GM23338 (cell line): ENCODE data around the gene SERTAD1. TPM values are rescaled to one million over a fixed set of nuclear protein-coding genes. Genes with fewer than 3 reads are reported as not detected.

Experiments
- ATAC-seq: fragments of 200-7000 bp; cut with Tn5 transposase; 3 replicates; pipeline ENCODE4 v1.9.1; 2020
- DNase-seq: peaks from one replicate; pipeline ENCODE4 v3.0.0-alpha.2; 2015; ENCODE audit warnings: low spot score
- H2AFZ ChIP-seq: fragments of 200-600 bp; sonication (generic); 2 replicates; pipeline ENCODE4 v1.8.0; 2016; ENCODE audit warnings: antibody characterized with exemption, mild to moderate bottlenecking, moderate library complexity
- H3F3A ChIP-seq: fragments of 200-600 bp; sonication (generic); replicated peaks from 2 replicates; pipeline ENCODE4 v1.8.0; 2017; ENCODE audit warnings: antibody characterized with exemption, mixed run types, low read depth
- H3K27ac ChIP-seq: fragments of 200-600 bp; sonication (generic); 2 replicates; pipeline ENCODE4 v1.6.1; 2016; ENCODE audit warnings: low read depth
- H3K27me3 ChIP-seq: fragments of 200-600 bp; sonication (generic); 2 replicates; pipeline ENCODE4 v1.8.0; 2016; ENCODE audit warnings: mild to moderate bottlenecking, mixed run types, moderate library complexity; ENCODE audit not compliant: insufficient read depth
- H3K36me3 ChIP-seq: fragments of 200-600 bp; sonication (generic); 2 replicates; pipeline ENCODE4 v1.8.0; 2016; ENCODE audit warnings: mild to moderate bottlenecking; ENCODE audit not compliant: insufficient read depth
- H3K4me1 ChIP-seq: fragments of 200-600 bp; sonication (generic); 2 replicates; pipeline ENCODE4 v1.8.0; 2016; ENCODE audit warnings: mild to moderate bottlenecking, moderate library complexity; ENCODE audit not compliant: insufficient read depth
- H3K4me2 ChIP-seq: fragments of 200-600 bp; sonication (generic); 2 replicates; pipeline ENCODE4 v1.7.1; 2017; ENCODE audit warnings: mixed run types
- H3K4me3 ChIP-seq: fragments of 200-600 bp; sonication (generic); 2 replicates; pipeline ENCODE4 v1.6.1; 2016; ENCODE audit warnings: mixed run types
- H3K79me2 ChIP-seq: fragments of 200-600 bp; sonication (generic); replicated peaks from 2 replicates; pipeline ENCODE4 v1.8.0; 2017; ENCODE audit warnings: mild to moderate bottlenecking; ENCODE audit not compliant: insufficient read depth
- H3K9me2 ChIP-seq: fragments of 200-600 bp; sonication (generic); 2 replicates; pipeline ENCODE4 v1.8.0; 2017; ENCODE audit not compliant: insufficient read depth
- H4K20me1 ChIP-seq: fragments of 200-600 bp; sonication (generic); replicated peaks from 2 replicates; pipeline ENCODE4 v1.8.0; 2017; ENCODE audit warnings: mild to moderate bottlenecking; ENCODE audit not compliant: insufficient read depth
- H3K27ac Mint-ChIP-seq: 2 replicates; pipeline ENCODE4 v1.8.0; 2020; ENCODE audit warnings: inconsistent platforms, mild to moderate bottlenecking, moderate library complexity, mixed read lengths
- H3K27me3 Mint-ChIP-seq: 3 replicates; pipeline ENCODE4 v1.8.0; 2022; ENCODE audit warnings: low read depth, mild to moderate bottlenecking, moderate library complexity, mixed read lengths, inconsistent platforms; ENCODE audit not compliant: insufficient read depth, poor library complexity
- H3K36me3 Mint-ChIP-seq: 3 replicates; pipeline ENCODE4 v1.8.0; 2021; ENCODE audit warnings: low read depth, mild to moderate bottlenecking, inconsistent platforms, moderate library complexity, mixed read lengths
- H3K4me1 Mint-ChIP-seq: 3 replicates; pipeline ENCODE4 v1.8.0; 2020; ENCODE audit warnings: mild to moderate bottlenecking, inconsistent platforms, mixed read lengths
- H3K4me3 Mint-ChIP-seq: 3 replicates; pipeline ENCODE4 v1.8.0; 2021; ENCODE audit warnings: moderate library complexity, mild to moderate bottlenecking, inconsistent platforms, mixed read lengths
- H3K9me3 Mint-ChIP-seq: 3 replicates; pipeline ENCODE4 v1.8.0; 2020; ENCODE audit warnings: moderate library complexity, mild to moderate bottlenecking, inconsistent platforms, mixed read lengths
- CREB1 ChIP-seq: fragments of 250-450 bp; sonication (Bioruptor Pico); IDR thresholded peaks from 2 replicates; pipeline ENCODE4 v1.5.0; 2020; ENCODE audit warnings: low read depth, mild to moderate bottlenecking, moderate library complexity
- ETS1 ChIP-seq: IDR thresholded peaks from 2 replicates; pipeline ENCODE4 v1.6.1; 2016; ENCODE audit warnings: antibody characterized with exemption
- EZH2 ChIP-seq: fragments of 200-600 bp; sonication (generic); IDR thresholded peaks from one replicate; pipeline ENCODE4 v1.8.0; 2017; ENCODE audit warnings: antibody characterized with exemption, mild to moderate bottlenecking, low read depth; ENCODE audit not compliant: unreplicated experiment
- EZH2phosphoT487 ChIP-seq: fragments of 200-600 bp; sonication (generic); IDR thresholded peaks from one replicate; pipeline ENCODE4 v1.8.1; 2018; ENCODE audit warnings: antibody characterized with exemption; ENCODE audit not compliant: unreplicated experiment
- POLR2AphosphoS5 ChIP-seq: IDR thresholded peaks from 2 replicates; pipeline ENCODE4 v1.6.1; 2016; ENCODE audit warnings: antibody characterized with exemption, low read depth
- STAT1 ChIP-seq: IDR thresholded peaks from one replicate; pipeline ENCODE4 v1.6.1; 2016; ENCODE audit warnings: antibody characterized with exemption; ENCODE audit not compliant: unreplicated experiment
- ZNF114 ChIP-seq: fragments of 250-450 bp; sonication (Bioruptor Pico); IDR thresholded peaks from 2 replicates; pipeline ENCODE4 v1.5.0; 2020; ENCODE audit warnings: mild to moderate bottlenecking, moderate library complexity
- polyA plus RNA-seq: library from polyadenylated mRNA; unstranded; fragments of >200 nt; fragmentation: Nextera tagmentation; extraction: Ambion mirVana; gene quantifications from 2 replicates; pipeline ENCODE4 v1.2.1, GENCODE V29; 2016
- total RNA-seq: library from RNA; depleted of rRNA; stranded (reverse); fragments of >200 nt; shearing (Covaris generic); gene quantifications from 2 replicates; pipeline ENCODE4 v1.2.3, GENCODE V29; 2014
- TF ChIP-seq, protein P1 (sequence below), 2 experiments: fragments of 200-600 bp in 1 of 2; sonication (generic) in 1 of 2; conservative IDR thresholded peaks; 2 replicates each; pipeline versions ENCODE4 v1.5.1 to v1.6.1; 2016 to 2017; ENCODE audit warnings: antibody characterized with exemption in 2 of 2, low read depth in 2 of 2, mild to moderate bottlenecking in 2 of 2, moderate library complexity in 1 of 2
- TF ChIP-seq, protein P2 (sequence below): fragments of 250-450 bp; sonication (Bioruptor Pico); IDR thresholded peaks from 2 replicates; pipeline ENCODE4 v1.5.0; 2020; ENCODE audit warnings: mild to moderate bottlenecking, moderate library complexity
- TF ChIP-seq, protein P3 (sequence below): IDR thresholded peaks from one replicate; pipeline ENCODE4 v1.6.1; 2018; ENCODE audit warnings: antibody characterized with exemption; ENCODE audit not compliant: unreplicated experiment

Gene SERTAD1
- total and polyA plus RNA-seq, 2 experiments from 2014 or later: 4.6 to 9.1 TPM

DNA sequence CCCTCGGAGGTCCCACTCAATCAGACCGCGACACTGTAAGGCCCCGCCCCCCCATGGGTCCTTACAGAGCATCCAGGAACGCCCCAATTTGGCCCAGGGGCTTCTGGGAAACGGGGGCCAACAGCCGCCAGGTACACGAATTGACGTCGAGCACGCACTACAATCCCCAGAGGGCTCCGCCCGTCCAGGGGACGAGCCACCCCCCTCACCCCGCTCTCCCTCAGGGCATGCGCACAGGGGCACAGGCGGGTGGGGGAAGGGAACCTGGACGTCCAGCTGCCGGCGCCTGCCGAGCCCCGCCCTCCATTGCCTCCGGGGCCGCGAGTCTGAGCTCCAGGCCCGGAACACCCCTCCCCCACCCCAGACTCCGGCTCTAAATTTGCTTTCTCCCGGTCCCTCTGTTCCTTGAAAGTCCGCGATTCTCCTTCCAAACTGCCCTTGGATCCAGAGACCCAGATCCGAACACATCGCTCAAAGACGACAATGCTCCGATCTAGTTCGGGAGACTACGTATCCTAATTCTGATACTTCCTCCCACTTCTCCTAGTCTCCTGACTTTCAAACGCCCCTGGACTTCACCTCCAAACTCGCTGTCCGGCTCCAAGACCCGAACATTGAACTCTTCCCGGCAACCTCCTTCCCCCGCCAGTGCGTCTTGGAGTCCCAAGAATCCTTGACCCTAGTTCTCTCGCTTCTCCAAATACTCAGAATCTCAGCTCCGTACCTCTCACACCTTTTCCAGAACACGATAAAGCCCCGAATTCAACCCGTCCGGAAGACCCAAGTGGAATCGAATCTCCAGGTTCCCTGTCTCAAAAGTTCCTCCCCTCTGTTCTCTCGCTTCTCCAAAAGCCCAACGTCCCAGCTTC lies 17.6 kb upstream of the SERTAD1 start:
- peak overlapping the region; percentile 48; the same call in 1 of the 2 replicates for H2AFZ ChIP-seq
- TF ChIP-seq STAT1 (no peak), EZH2 (no peak), ZNF114 (CRISPR knock-in tag) (no peak), POLR2AphosphoS5 (peak; percentile 71), ETS1 (peak; percentile 91), CREB1 (CRISPR knock-in tag) (peak; percentile 91), EZH2phosphoT487 (no peak)
- TF ChIP-seq, protein P1, sequence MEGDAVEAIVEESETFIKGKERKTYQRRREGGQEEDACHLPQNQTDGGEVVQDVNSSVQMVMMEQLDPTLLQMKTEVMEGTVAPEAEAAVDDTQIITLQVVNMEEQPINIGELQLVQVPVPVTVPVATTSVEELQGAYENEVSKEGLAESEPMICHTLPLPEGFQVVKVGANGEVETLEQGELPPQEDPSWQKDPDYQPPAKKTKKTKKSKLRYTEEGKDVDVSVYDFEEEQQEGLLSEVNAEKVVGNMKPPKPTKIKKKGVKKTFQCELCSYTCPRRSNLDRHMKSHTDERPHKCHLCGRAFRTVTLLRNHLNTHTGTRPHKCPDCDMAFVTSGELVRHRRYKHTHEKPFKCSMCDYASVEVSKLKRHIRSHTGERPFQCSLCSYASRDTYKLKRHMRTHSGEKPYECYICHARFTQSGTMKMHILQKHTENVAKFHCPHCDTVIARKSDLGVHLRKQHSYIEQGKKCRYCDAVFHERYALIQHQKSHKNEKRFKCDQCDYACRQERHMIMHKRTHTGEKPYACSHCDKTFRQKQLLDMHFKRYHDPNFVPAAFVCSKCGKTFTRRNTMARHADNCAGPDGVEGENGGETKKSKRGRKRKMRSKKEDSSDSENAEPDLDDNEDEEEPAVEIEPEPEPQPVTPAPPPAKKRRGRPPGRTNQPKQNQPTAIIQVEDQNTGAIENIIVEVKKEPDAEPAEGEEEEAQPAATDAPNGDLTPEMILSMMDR (conservative IDR thresholded peaks at IDR 0.05; ENCODE audit: low read depth in 2 of 2): no peak
- TF ChIP-seq, protein P2, sequence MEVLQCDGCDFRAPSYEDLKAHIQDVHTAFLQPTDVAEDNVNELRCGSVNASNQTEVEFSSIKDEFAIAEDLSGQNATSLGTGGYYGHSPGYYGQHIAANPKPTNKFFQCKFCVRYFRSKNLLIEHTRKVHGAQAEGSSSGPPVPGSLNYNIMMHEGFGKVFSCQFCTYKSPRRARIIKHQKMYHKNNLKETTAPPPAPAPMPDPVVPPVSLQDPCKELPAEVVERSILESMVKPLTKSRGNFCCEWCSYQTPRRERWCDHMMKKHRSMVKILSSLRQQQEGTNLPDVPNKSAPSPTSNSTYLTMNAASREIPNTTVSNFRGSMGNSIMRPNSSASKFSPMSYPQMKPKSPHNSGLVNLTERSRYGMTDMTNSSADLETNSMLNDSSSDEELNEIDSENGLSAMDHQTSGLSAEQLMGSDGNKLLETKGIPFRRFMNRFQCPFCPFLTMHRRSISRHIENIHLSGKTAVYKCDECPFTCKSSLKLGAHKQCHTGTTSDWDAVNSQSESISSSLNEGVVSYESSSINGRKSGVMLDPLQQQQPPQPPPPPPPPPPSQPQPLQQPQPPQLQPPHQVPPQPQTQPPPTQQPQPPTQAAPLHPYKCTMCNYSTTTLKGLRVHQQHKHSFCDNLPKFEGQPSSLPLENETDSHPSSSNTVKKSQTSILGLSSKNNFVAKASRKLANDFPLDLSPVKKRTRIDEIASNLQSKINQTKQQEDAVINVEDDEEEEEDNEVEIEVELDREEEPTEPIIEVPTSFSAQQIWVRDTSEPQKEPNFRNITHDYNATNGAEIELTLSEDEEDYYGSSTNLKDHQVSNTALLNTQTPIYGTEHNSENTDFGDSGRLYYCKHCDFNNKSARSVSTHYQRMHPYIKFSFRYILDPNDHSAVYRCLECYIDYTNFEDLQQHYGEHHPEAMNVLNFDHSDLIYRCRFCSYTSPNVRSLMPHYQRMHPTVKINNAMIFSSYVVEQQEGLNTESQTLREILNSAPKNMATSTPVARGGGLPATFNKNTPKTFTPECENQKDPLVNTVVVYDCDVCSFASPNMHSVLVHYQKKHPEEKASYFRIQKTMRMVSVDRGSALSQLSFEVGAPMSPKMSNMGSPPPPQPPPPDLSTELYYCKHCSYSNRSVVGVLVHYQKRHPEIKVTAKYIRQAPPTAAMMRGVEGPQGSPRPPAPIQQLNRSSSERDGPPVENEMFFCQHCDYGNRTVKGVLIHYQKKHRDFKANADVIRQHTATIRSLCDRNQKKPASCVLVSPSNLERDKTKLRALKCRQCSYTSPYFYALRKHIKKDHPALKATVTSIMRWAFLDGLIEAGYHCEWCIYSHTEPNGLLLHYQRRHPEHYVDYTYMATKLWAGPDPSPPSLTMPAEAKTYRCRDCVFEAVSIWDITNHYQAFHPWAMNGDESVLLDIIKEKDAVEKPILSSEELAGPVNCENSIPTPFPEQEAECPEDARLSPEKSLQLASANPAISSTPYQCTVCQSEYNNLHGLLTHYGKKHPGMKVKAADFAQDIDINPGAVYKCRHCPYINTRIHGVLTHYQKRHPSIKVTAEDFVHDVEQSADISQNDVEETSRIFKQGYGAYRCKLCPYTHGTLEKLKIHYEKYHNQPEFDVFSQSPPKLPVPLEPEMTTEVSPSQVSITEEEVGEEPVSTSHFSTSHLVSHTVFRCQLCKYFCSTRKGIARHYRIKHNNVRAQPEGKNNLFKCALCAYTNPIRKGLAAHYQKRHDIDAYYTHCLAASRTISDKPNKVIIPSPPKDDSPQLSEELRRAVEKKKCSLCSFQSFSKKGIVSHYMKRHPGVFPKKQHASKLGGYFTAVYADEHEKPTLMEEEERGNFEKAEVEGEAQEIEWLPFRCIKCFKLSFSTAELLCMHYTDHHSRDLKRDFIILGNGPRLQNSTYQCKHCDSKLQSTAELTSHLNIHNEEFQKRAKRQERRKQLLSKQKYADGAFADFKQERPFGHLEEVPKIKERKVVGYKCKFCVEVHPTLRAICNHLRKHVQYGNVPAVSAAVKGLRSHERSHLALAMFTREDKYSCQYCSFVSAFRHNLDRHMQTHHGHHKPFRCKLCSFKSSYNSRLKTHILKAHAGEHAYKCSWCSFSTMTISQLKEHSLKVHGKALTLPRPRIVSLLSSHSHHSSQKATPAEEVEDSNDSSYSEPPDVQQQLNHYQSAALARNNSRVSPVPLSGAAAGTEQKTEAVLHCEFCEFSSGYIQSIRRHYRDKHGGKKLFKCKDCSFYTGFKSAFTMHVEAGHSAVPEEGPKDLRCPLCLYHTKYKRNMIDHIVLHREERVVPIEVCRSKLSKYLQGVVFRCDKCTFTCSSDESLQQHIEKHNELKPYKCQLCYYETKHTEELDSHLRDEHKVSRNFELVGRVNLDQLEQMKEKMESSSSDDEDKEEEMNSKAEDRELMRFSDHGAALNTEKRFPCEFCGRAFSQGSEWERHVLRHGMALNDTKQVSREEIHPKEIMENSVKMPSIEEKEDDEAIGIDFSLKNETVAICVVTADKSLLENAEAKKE (CRISPR knock-in tag): no peak
- TF ChIP-seq, protein P3, sequence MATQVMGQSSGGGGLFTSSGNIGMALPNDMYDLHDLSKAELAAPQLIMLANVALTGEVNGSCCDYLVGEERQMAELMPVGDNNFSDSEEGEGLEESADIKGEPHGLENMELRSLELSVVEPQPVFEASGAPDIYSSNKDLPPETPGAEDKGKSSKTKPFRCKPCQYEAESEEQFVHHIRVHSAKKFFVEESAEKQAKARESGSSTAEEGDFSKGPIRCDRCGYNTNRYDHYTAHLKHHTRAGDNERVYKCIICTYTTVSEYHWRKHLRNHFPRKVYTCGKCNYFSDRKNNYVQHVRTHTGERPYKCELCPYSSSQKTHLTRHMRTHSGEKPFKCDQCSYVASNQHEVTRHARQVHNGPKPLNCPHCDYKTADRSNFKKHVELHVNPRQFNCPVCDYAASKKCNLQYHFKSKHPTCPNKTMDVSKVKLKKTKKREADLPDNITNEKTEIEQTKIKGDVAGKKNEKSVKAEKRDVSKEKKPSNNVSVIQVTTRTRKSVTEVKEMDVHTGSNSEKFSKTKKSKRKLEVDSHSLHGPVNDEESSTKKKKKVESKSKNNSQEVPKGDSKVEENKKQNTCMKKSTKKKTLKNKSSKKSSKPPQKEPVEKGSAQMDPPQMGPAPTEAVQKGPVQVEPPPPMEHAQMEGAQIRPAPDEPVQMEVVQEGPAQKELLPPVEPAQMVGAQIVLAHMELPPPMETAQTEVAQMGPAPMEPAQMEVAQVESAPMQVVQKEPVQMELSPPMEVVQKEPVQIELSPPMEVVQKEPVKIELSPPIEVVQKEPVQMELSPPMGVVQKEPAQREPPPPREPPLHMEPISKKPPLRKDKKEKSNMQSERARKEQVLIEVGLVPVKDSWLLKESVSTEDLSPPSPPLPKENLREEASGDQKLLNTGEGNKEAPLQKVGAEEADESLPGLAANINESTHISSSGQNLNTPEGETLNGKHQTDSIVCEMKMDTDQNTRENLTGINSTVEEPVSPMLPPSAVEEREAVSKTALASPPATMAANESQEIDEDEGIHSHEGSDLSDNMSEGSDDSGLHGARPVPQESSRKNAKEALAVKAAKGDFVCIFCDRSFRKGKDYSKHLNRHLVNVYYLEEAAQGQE: peak; percentile 7

More for the DNA sequence above, 17.6 kb upstream of the SERTAD1 start:
- H3K4me1 ChIP-seq: peaks cover 13% of the 10 kb centered on the region
- H4K20me1 ChIP-seq: peaks cover 8% of the 10 kb centered on the region; the same call in 1 of the 2 replicates
- peak; percentile 100 for DNase-seq
- peaks cover 28% of the 10 kb centered on the region for H3K4me1 Mint-ChIP-seq
- H3K36me3 ChIP-seq: peaks cover 16% of the 10 kb centered on the region; the same call in 1 of the 2 replicates
- ATAC-seq: peak; percentile 72
- peak overlapping the region; percentile 99 for H3K27ac Mint-ChIP-seq
- H3K4me2 ChIP-seq: peak overlapping the region; percentile 100
- H3K27me3 Mint-ChIP-seq: peaks cover 20% of the 10 kb centered on the region
- H3F3A ChIP-seq: peaks cover 22% of the 10 kb centered on the region
- H3K79me2 ChIP-seq: peaks cover 26% of the 10 kb centered on the region
- peaks cover 31% of the 10 kb centered on the region for H3K36me3 Mint-ChIP-seq
- H3K4me3 Mint-ChIP-seq: peak overlapping the region; percentile 98
- no peaks in the 10 kb centered on the region for H3K27me3 ChIP-seq
- peak overlapping the region; percentile 100 for H3K27ac ChIP-seq
- peak overlapping the region; percentile 100 for H3K4me3 ChIP-seq
- peaks cover 3% of the 10 kb centered on the region; the same call in 2 of the 3 replicates for H3K9me3 Mint-ChIP-seq
- H3K9me2 ChIP-seq: no peaks in the 10 kb centered on the region
